ENCODE data around the gene FOXS1. TPM values are rescaled to one million over a fixed set of nuclear protein-coding genes. Genes with fewer than 3 reads are reported as not detected.
A peak's percentile ranks its signal among the peaks of the same experiment; 100 is the strongest.

The FOXS1 gene
- total RNA-seq, 1 donor from 2014 or later = 3.3 TPM

- H3K9me3 ChIP-seq = no peaks in the 10 kb centered on the region
- intact Hi-C loops (cut with DNase I) = no loop called here
- TF ChIP-seq CTCF (IDR thresholded peaks at IDR 0.05) = no peak
- DNase-seq (peak; percentile 47), ATAC-seq (no peak)
- no peaks in the 10 kb centered on the region for H3K27me3 ChIP-seq
- H3K4me3 ChIP-seq = no peak overlapping the region
- no peak overlapping the region for H3K27ac ChIP-seq
- no peaks in the 10 kb centered on the region for H3K36me3 ChIP-seq
- H3K4me1 ChIP-seq = peaks cover 4% of the 10 kb centered on the region
Observed at GRCh38 chr20:31821427-31821826, 24.0 kb downstream of the FOXS1 start.

- TF ChIP-seq CTCF (IDR thresholded peaks at IDR 0.05) = no peak
- intact Hi-C loops (cut with DNase I) = no loop called here
- Histone ChIP-seq H3K27ac (no peak overlapping the region), H3K4me1 (peaks cover 7% of the 10 kb centered on the region), H3K9me3 (no peaks in the 10 kb centered on the region), H3K4me3 (no peak overlapping the region), H3K36me3 (no peaks in the 10 kb centered on the region), H3K27me3 (no peaks in the 10 kb centered on the region)
- ATAC-seq = no peak
- DNase-seq = peak; percentile 41
Observed at GRCh38 chr20:31820228-31820627, 25.2 kb downstream of the FOXS1 start.

- intact Hi-C loops (cut with DNase I) = no loop called here
- peaks cover 14% of the 10 kb centered on the region for H3K4me1 ChIP-seq
- no peaks in the 10 kb centered on the region for H3K9me3 ChIP-seq
- no peaks in the 10 kb centered on the region for H3K36me3 ChIP-seq
- no peak within 1 kb of the TSS for H3K27ac ChIP-seq
- TF ChIP-seq CTCF (IDR thresholded peaks at IDR 0.05) = no peak
- ATAC-seq (no peak), DNase-seq (peak; percentile 54)
- H3K27me3 ChIP-seq = no peaks in the 10 kb centered on the region
- no peak within 1 kb of the TSS for H3K4me3 ChIP-seq
Observed at GRCh38 chr20:31819083-31819784, 26.2 kb downstream of the FOXS1 start, which contains the start of gene MYLK2. MYLK2 (plus strand) TSS chr20:31819356; CDS start chr20:31819581, 225 bp downstream.

- Histone ChIP-seq H3K4me1 (peaks cover 14% of the 10 kb centered on the region), H3K36me3 (no peaks in the 10 kb centered on the region), H3K4me3 (no peak overlapping the region), H3K9me3 (no peaks in the 10 kb centered on the region), H3K27ac (no peak overlapping the region), H3K27me3 (no peaks in the 10 kb centered on the region)
- peak; percentile 11 for DNase-seq
- no peak for TF ChIP-seq CTCF (IDR thresholded peaks at IDR 0.05)
- ATAC-seq = no peak
- intact Hi-C loops (cut with DNase I) = no loop called here
Observed at GRCh38 chr20:31818376-31818908, 27.0 kb downstream of the FOXS1 start.

- no peak for TF ChIP-seq CTCF (IDR thresholded peaks at IDR 0.05)
- Histone ChIP-seq H3K27ac (no peak overlapping the region), H3K27me3 (no peaks in the 10 kb centered on the region), H3K9me3 (no peaks in the 10 kb centered on the region), H3K36me3 (no peaks in the 10 kb centered on the region), H3K4me3 (no peak overlapping the region), H3K4me1 (peaks cover 12% of the 10 kb centered on the region)
- intact Hi-C loops (cut with DNase I) = no loop called here
- DNase-seq (peak; percentile 21), ATAC-seq (no peak)
Observed at GRCh38 chr20:31817461-31817860, 27.9 kb downstream of the FOXS1 start.

Data from upper lobe of right lung (tissue), 1 donor.